ENCODE data around the gene RANBP3L.
"Not testable (repeated sequence)": the region's sequence is repeated elsewhere in the genome, so short reads cannot be mapped to it uniquely, and the experiment has no call there.

The RANBP3L gene

DNA sequence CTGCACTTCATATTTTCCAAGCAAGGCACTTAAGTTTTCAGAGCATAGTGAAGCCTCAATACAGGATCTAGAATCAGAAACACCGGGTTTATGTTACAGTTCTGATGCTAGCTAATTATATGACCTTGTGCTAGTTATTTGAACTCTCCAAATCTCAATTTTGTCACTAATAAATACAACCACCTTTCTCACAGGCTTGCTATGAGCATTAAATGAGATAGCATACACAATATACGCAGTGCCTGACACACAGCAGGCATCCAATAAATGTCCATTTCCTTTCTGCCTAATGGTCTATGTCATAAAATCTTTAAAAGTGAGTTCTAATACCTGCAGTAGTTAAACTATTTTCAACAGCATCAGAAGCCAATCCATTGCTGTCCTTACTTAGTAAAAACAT lies 92.9 kb downstream of the RANBP3L start:
- DNase-seq: no peak

DNA sequence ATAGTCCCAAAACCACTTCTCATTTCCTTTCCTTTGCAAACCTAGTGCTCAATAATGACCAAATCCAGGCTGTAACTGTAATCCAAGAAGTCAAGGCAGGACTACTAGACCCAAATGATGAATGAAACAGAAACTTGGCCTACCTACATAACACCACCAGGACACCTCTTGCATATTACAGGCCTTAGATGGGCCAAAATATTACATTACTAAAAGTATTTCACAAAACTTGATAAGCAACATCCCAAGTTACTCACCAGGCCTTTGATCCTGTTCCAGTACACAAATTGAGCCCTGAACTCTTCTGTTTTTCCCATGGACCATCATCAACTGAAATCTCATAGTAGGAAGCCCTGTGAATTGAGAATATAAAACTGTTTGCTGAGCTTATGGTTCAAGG lies 94.8 kb downstream of the RANBP3L start:
- DNase-seq: no peak

DNA sequence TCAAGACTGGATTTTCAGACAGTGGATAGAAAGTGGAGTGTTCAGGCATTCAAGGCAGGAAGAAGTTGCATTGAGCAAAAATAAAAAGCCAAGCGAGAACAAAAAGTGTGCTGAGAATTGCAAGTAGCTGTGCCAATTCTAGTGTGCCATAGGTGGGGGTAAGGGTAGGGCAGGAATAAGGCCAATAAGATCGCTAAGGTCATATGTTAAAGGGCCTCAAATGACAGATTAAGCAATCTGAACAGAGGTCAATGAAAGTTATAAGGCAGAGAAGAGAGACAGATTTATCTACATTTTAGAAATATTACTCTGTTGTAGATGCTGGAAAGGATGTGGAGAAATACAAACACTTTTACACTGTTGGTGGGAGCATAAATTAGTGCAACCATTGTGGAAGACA lies 96.4 kb downstream of the RANBP3L start:
- no peak for DNase-seq

DNA sequence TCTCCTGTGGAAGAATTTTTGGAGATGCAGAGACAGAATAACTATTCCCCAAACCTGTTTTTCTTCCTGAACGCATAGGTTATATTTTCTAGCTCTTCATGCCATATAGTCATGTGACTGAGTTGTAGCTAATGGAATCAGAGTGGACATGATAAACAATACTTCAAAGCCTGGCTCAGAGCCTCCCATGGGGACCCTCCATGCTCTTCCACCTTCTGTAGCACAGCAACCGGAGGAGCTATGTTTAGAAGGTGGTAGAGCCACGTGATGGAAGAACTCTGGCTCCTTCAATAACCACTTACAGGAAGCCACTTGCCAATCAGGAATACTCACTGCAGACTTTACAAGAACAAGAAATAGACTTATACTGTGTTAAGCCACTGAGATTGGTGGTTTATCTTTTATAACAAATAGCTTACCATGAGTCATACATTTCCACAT lies 99.2 kb downstream of the RANBP3L start:
- DNase-seq: no peak

DNA sequence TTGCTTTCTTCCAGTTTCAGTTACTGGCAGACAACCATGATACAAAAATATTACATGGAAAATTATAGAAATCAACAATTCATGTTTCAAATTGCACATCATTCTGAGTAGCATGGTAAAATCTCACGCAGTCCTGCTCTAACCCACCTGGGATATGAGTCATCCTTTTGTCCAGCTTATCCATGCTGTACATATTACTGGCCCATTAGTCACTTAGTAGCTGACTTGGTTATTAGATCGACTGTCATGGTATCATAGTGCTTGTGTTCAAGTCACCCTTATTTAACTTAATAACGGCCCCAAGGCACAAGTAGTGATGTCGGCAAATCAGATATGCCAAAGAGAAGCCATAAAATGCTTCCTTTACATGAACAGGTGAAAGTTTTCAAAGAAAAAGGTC lies 101.2 kb downstream of the RANBP3L start:
- DNase-seq: no peak

DNA sequence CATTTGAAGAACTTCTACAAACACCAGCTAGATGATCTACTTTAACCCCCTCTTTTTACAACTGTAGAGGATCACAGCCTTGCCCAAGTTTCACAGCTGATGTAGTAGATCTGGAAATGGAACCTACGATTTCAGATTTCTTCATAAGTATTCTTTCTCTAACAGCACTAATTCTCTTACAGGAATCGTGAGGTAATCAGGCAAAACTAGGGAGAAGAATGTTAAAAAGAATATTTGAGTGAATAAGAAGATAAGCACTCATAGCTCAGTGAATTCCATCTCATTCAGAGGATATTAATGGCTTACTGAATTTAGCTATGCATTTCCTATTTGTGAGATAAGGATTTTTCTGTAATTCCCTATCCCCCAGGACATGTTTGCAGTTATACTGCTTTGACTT lies 102.1 kb downstream of the RANBP3L start:
- no peak for DNase-seq

DNA sequence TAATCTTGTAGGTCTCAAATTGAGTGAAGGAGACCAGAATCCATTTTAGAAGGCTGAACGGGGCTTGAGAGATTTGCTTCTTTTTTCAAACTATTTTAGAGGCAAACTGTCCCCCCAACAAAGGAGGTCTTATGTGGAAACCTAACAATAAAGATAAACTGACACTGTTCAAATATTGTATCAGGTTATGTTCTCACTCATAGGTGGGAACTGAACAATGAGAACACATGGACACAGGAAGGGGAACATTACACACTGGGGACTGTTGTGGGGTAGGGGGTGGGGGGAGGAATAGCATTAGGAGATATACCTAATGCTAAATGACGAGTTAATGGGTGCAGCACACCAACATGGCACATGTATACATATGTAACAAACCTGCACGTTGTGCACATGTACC lies 102.9 kb downstream of the RANBP3L start:
- DNase-seq: not testable (repeated sequence)
